ENCODE data around the gene SLCO2A1.

SLCO2A1 gene

GRCh38 chr3:133928903-133929607 is 100.7 kb downstream of the SLCO2A1 start:
- no peak for DNase-seq

GRCh38 chr3:133928136-133928893 is 101.4 kb downstream of the SLCO2A1 start:
- DNase-seq, result no peak

GRCh38 chr3:133927540-133928066 is 102.1 kb downstream of the SLCO2A1 start:
- DNase-seq, result peak; percentile 69

- DNase-seq, result no peak
Observed at GRCh38 chr3:133926736-133927539, 102.8 kb downstream of the SLCO2A1 start.

- DNase-seq, result no peak
Observed at GRCh38 chr3:133925960-133926735, 103.6 kb downstream of the SLCO2A1 start.

- no peak for DNase-seq
Observed at GRCh38 chr3:133924041-133924440, 105.7 kb downstream of the SLCO2A1 start.

- DNase-seq, result no peak
Observed at GRCh38 chr3:133921592-133921991, 108.1 kb downstream of the SLCO2A1 start.

- no peak for DNase-seq
Observed at GRCh38 chr3:133917144-133917543, 112.6 kb downstream of the SLCO2A1 start.

GRCh38 chr3:133915685-133916658 is 113.8 kb downstream of the SLCO2A1 start:
- no peak for DNase-seq

GRCh38 chr3:133914839-133915600 is 114.7 kb downstream of the SLCO2A1 start:
- no peak for DNase-seq

GRCh38 chr3:133910422-133910821 is 119.3 kb downstream of the SLCO2A1 start:
- DNase-seq, result no peak

- DNase-seq, result no peak
Observed at GRCh38 chr3:133905376-133905775, 124.3 kb downstream of the SLCO2A1 start.

- no peak for DNase-seq
Observed at GRCh38 chr3:133901847-133902246, 127.9 kb downstream of the SLCO2A1 start.

- no peak for DNase-seq
Observed at GRCh38 chr3:133901083-133901482, 128.6 kb downstream of the SLCO2A1 start.

GRCh38 chr3:133899311-133899710 is 130.4 kb downstream of the SLCO2A1 start:
- DNase-seq, result no peak

GRCh38 chr3:133897547-133897946 is 132.2 kb downstream of the SLCO2A1 start:
- DNase-seq, result no peak

GRCh38 chr3:133896002-133896761 is 133.5 kb downstream of the SLCO2A1 start:
- DNase-seq, result no peak

- DNase-seq, result no peak
Observed at GRCh38 chr3:133895208-133896001, 134.3 kb downstream of the SLCO2A1 start, which contains the start of gene RAB6B. TSS of gene RAB6B (minus strand) at chr3:133895882. CDS start at chr3:133895466, 416 bp downstream.
